K562 (cell line): ENCODE data around the gene CD164L2. TPM values are rescaled to one million over a fixed set of nuclear protein-coding genes. Genes with fewer than 3 reads are reported as not detected.

Experiments
- ADNP ChIP-seq: fragments of 200-800 bp; sonication (Bioruptor generic); IDR thresholded peaks from 2 replicates; pipeline ENCODE4 v1.6.1; 2016; ENCODE audit warnings: missing genetic modification characterization, missing compliant biosample characterization
- CBFB ChIP-seq: sonication (generic); formaldehyde crosslinking; IDR thresholded peaks from 2 replicates; pipeline ENCODE4 v1.4.0; 2020; ENCODE audit warnings: mild to moderate bottlenecking, missing genetic modification reagents
- ELF4 ChIP-seq: fragments of 450-650 bp; formaldehyde crosslinking; IDR thresholded peaks from 2 replicates; pipeline ENCODE4 v1.4.0; 2022; ENCODE audit warnings: missing genetic modification characterization
- HCFC1 ChIP-seq: IDR thresholded peaks from 2 replicates; pipeline ENCODE4 v1.6.1; 2012; ENCODE audit warnings: low read depth, low read length, improper control_type of control experiment
- HOMEZ ChIP-seq: fragments of 250-450 bp; sonication (Bioruptor Pico); IDR thresholded peaks from 2 replicates; pipeline ENCODE4 v1.4.0; 2020; ENCODE audit warnings: mild to moderate bottlenecking, moderate library complexity
- JUN ChIP-seq, 2 experiments: sonication (generic) in 1 of 2; formaldehyde crosslinking in 1 of 2; IDR thresholded peaks; 2 replicates each; pipeline versions ENCODE4 v1.6.1 to v1.8.0; 2012 to 2022; ENCODE audit warnings: borderline replicate concordance in 2 of 2, mild to moderate bottlenecking in 2 of 2, improper control_type of control experiment in 1 of 2, low read depth in 1 of 2, low read length in 1 of 2, missing genetic modification reagents in 1 of 2
- KDM4B ChIP-seq, 2 experiments: fragments of 450-650 bp in 1 of 2; sonication (generic) in 1 of 2; IDR thresholded peaks; 2 replicates each; pipeline ENCODE4 v1.6.1; 2016 to 2017; ENCODE audit warnings: borderline replicate concordance in 2 of 2, antibody characterized with exemption in 1 of 2, low read depth in 1 of 2, mild to moderate bottlenecking in 1 of 2
- MBD1 ChIP-seq: fragments of 250-450 bp; sonication (Bioruptor Pico); IDR thresholded peaks from 2 replicates; pipeline ENCODE4 v1.8.0; 2022; ENCODE audit warnings: inconsistent platforms
- NUFIP1 ChIP-seq: fragments of 450-650 bp; IDR thresholded peaks from 2 replicates; pipeline ENCODE4 v1.6.1; 2018; ENCODE audit not compliant: partially characterized antibody
- PATZ1 ChIP-seq: fragments of 250-450 bp; sonication (Bioruptor Pico); IDR thresholded peaks from 2 replicates; pipeline ENCODE4 v1.5.0; 2020; ENCODE audit warnings: mild to moderate bottlenecking, borderline replicate concordance
- SMARCE1 ChIP-seq: fragments of 450-650 bp; IDR thresholded peaks from 2 replicates; pipeline ENCODE4 v1.7.1; 2016; ENCODE audit warnings: mild to moderate bottlenecking
- ZMIZ1 ChIP-seq, 2 experiments: fragments of 150-350 bp in 1 of 2; IDR thresholded peaks; 2 replicates each; pipeline ENCODE4 v1.6.1; 2012 to 2016; ENCODE audit warnings: low read depth in 2 of 2, low read length in 2 of 2, mild to moderate bottlenecking in 1 of 2, moderate library complexity in 1 of 2
- ZNF253 ChIP-seq: fragments of 250-450 bp; sonication (Bioruptor Pico); conservative IDR thresholded peaks from 2 replicates; pipeline ENCODE4 v1.6.1; 2021; ENCODE audit warnings: mild to moderate bottlenecking
- ZNF740 ChIP-seq, 3 experiments: fragments of 200-800 bp in 1 of 3; sonication (Bioruptor generic) in 1 of 3; sonication (generic) in 1 of 3; formaldehyde crosslinking in 1 of 3; IDR thresholded peaks; 2 replicates each; pipeline versions ENCODE4 v1.6.1 to v1.8.0; 2016 to 2022; ENCODE audit warnings: mild to moderate bottlenecking in 2 of 3, missing compliant biosample characterization in 2 of 3, missing genetic modification characterization in 2 of 3, missing genetic modification reagents in 1 of 3
- ZZZ3 ChIP-seq: fragments of 450-650 bp; IDR thresholded peaks from 2 replicates; pipeline ENCODE4 v1.6.1; 2016; ENCODE audit warnings: antibody characterized with exemption, mild to moderate bottlenecking, moderate library complexity
- polyA plus RNA-seq, 8 experiments: library from polyadenylated mRNA; depleted of rRNA in 4 of 8; stranded (reverse) in 5 of 8; unstranded in 3 of 8; fragments of >200 nt; fragmentation: Nextera tagmentation in 2 of 8; fragmentation: Illumina TruSeq in 1 of 8; extraction: Ambion mirVana in 2 of 8; extraction: Trizol in 1 of 8; gene quantifications; 2 replicates each; pipeline versions ENCODE4 v1.2.1 to v1.2.3, GENCODE V29; 2011 to 2014; ENCODE audit warnings: inconsistent platforms in 1 of 8, missing spikeins in 1 of 8
- total RNA-seq, 7 experiments: library from RNA; depleted of rRNA in 6 of 7; stranded (reverse); fragments of >200 nt in 6 of 7; fragmentation: Illumina TruSeq in 2 of 7; extraction: Trizol in 2 of 7; gene quantifications; 2 replicates each; pipeline versions ENCODE4 v1.2.1 to v1.2.3, GENCODE V29; 2011 to 2021; ENCODE audit warnings: low replicate concordance in 1 of 7

Gene CD164L2
- total and polyA plus RNA-seq, 9 of the 15 experiments (the other 6 are each of a cell fraction or from before 2014, with no cell fraction given), result 0.08 to 0.92 (median 0.38) TPM; not detected in 1

DNA sequence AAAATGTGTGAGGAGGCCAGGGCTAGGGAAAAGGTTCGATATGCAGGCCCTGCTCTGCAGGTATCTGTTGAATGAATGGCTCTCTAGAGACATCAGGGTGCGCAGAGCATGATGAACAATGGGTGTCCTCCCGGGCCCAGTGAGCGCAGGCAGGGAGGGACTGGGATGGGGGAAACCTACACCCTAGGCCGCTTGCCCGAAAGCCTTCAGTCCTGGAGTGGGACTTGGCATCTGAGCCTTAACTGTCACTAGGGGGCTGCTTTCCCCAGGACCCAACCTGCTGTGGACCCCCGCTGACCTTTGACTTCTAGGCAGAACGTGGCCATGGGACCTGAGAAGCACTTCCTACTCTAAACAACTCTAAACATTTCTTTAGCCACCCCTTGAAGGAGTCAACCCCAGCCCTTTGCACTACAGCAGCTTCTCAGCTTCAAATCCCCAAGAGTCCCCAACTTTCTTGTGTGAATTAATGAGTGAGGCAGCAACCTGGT lies 15.9 kb downstream of the CD164L2 start (continued):
- TF ChIP-seq PATZ1 (CRISPR knock-in tag), result 0 out of 2 replicates have a peak, but pooled peaks have one; percentile 44
- 0 out of 2 replicates have a peak, but pooled peaks have one; percentile 74 for TF ChIP-seq CBFB (CRISPR knock-in tag)
- no peak for TF ChIP-seq HCFC1
- no peak for TF ChIP-seq NUFIP1
- 0 out of 2 replicates have a peak, but pooled peaks have one; percentile 2 for TF ChIP-seq JUN (IDR thresholded peaks at IDR 0.05; ENCODE audit: borderline replicate concordance, low read depth, low read length)
- no peak for TF ChIP-seq JUN (CRISPR knock-in tag; IDR thresholded peaks at IDR 0.05; ENCODE audit: borderline replicate concordance)
- no peak for TF ChIP-seq ADNP
- TF ChIP-seq MBD1 (CRISPR knock-in tag), result 0 out of 2 replicates have a peak, but pooled peaks have one; percentile 63
- no peak for TF ChIP-seq SMARCE1
- no peak for TF ChIP-seq ZZZ3
- peak; percentile 72; the same call in 1 of the 2 replicates for TF ChIP-seq ELF4 (CRISPR knock-in tag)
- TF ChIP-seq ZMIZ1 (IDR thresholded peaks at IDR 0.05; ENCODE audit: low read depth in 2 of 2, low read length in 2 of 2), result no peak
- TF ChIP-seq HOMEZ (CRISPR knock-in tag), result no peak
- TF ChIP-seq ZNF740 (CRISPR knock-in tag; IDR thresholded peaks at IDR 0.05), result 0 out of 2 replicates have a peak, but pooled peaks have one; percentile 49
- TF ChIP-seq ZNF740 (tag; IDR thresholded peaks at IDR 0.05), result no peak
- TF ChIP-seq ZNF253, result no peak
- peak in 1 of 2 experiments; percentile 23; a peak in 1 of 4 replicates for TF ChIP-seq KDM4B (IDR thresholded peaks at IDR 0.05; ENCODE audit: borderline replicate concordance in 2 of 2, low read depth in 1 of 2)
